ENCODE results near the gene SPIRE1.
"Not testable (repeated sequence)": the region's sequence is repeated elsewhere in the genome, so short reads cannot be mapped to it uniquely, and the experiment has no call there.

Gene SPIRE1

DNA sequence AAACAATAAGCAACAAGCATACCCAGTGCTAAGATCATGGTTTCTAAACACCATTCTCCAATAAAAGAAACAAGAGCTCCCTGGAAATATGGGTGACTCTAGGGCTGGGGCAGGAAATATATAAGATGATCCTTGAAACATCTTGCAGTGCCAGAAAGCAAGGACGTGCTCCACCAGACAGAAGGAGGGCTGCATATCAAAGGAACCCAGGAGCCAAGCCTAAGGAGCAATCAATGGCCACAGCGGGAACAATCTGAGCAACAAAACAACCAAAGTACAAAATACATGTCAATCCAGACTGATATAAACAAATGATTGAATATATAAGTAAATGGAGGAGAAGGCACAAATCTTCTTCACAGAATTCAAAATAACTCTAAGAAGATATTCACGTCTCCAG is 10.1 kb downstream of the SPIRE1 start:
- no peak for DNase-seq (ENCODE audit: low read depth in 2 of 3, low spot score in 2 of 3)

- no peak for DNase-seq (ENCODE audit: low read depth in 2 of 3, low spot score in 2 of 3)
These were observed 12.1 kb downstream of the SPIRE1 start for GRCh38 chr18:12645751-12646203.

DNA sequence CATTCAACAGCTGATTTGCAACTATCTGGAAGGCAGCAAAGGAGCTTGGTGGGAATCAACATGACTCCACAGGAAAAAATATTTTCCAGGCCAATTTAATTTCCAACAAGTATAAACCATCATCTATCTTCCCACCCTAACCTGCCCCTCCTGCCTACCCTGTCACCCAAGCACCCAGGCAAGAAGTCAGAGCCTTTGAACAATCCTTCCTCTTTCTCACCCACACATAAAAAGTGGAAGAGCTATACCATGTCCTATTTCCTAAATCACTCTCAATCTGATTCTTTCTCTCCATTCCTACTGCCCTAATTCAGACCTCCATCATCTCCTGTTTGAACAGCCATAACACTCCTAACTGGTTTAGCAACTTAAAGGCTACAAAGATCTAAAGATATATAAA is 12.7 kb downstream of the SPIRE1 start:
- no peak for DNase-seq (ENCODE audit: low read depth in 2 of 3, low spot score in 2 of 3)

DNA sequence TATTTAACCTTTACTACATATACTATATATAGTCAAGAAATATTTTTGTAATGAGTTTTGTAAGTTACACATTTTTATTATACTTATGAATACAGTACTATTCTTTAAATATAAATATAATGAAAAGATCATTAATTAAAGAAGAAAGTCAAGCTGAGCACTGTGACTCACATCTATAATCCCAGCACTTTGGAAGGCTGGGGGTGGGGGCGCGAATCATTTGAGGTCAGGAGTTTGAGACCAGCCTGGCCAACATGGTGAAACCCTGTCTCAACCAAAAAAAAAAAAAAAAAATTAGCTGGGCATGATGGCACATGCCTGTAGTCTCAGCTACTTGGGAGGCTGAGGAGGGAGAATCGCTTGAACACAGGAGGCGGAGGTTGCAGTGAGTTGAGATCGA is 14.2 kb downstream of the SPIRE1 start:
- DNase-seq (ENCODE audit: low read depth in 2 of 3, low spot score in 2 of 3), result not testable (repeated sequence)

DNA sequence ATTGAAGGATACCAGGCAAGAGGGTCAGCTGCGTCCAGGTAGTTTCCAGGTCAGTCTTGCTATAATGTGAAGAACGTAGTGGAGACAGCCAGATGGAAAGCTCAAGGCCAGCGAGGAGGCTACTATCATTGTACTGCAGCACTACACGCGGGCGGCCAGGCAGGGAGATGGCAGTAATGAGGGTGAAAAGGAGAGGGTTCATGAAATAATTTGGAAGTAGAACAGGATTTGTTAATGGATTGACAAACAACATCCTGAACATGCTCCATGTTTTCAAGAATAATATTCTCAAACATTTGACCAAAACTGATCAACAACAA is 17.1 kb downstream of the SPIRE1 start:
- no peak for DNase-seq (ENCODE audit: low read depth in 2 of 3, low spot score in 2 of 3)

DNA sequence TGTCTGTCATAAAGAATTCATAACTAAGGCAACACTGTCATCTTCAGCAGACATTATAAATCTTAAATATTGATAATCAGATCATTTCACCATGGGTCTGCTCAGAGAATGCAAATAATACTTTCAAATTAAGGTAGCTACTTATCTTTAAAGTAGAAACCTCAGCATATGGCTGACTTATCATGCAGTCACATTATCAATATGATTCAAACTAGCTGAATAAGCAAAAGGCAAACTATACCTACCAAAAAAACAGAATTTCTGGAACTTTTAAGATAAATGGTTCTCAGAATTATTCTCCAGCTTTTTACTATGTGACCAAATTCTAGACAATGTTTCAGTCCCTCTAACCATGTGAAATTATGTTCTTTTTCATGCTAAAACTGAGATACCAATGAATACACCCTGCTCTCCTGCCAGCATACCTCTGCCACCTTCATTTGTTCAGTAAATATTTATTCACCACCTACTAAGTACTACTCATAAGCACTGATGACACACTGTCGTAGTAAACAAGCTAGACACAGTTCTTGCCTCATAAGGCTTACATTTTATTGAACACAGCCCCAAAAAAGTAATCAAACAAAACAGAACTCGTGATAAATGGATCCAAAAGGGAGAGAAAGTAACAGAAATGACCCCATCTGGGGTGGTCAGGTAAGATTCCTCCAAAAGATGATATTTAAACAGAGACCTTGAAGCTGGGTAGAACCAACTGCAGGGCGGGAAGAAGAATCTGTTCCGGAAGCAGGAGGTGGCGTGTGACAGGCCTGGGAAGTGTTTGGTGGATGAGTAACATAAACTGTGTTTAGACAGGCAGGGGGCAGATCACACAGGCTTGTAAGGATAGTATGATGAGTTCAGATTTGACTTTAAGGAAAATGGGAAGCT is 17.7 kb downstream of the SPIRE1 start:
- no peak for DNase-seq (ENCODE audit: low read depth in 2 of 3, low spot score in 2 of 3)

- no peak for DNase-seq (ENCODE audit: low read depth in 2 of 3, low spot score in 2 of 3)
These were observed 19.2 kb downstream of the SPIRE1 start for GRCh38 chr18:12638644-12639124.

GRCh38 chr18:12637901-12638643 is 19.8 kb downstream of the SPIRE1 start:
- DNase-seq (ENCODE audit: low read depth in 2 of 3, low spot score in 2 of 3), result no peak

DNA sequence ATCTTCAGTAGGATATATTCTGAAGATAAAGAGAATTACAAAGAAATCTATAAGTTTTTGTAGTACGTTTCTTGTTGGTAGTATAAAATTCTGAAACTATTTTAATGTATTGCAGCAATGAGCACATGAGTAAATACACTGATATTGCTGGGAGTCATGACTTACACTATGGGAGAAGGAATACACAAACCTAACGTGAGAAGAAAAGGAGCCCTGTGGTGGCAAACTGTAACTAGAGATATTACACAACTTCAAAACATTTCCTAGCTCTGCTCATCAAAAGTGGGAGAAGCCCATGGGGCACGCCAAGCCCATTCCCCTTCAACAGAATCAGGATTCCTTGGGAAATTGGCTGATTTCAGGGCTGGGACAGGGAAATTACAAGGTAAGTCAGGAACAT is 20.5 kb downstream of the SPIRE1 start:
- DNase-seq (ENCODE audit: low read depth in 2 of 3, low spot score in 2 of 3), result no peak

DNA sequence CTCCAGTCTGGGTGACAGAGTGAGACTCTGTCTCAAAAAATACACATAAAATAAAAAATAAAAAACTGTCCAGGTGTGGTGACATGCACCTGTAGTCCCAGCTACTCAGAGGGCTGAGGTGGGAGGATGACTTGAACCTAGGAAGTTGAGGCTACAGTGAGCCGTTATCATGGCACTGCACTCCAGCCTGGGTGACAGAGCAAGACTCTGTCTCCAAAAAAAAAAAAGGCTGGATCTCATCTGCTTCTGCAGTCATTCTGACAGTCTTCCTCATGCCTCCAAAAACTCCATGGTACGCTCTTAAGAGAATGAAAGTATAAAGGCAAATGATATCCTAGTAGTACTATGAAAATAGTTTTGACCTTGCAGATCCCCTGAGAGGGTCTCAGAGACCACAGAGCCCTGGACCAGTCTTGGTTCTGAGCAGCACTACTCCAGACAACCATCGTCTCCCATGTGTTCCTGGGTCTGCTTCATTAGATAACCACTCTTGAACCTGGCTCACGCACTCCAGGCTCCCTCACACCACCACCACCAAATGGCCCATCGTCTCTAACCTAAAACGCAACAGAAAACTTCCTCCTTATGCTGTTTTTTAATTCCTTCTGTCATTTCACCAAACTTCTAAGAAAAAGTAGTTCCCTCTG is 26.0 kb downstream of the SPIRE1 start:
- DNase-seq (ENCODE audit: low read depth in 2 of 3, low spot score in 2 of 3), result no peak

- no peak for DNase-seq (ENCODE audit: low read depth in 2 of 3, low spot score in 2 of 3)
These were observed 27.8 kb downstream of the SPIRE1 start for GRCh38 chr18:12630136-12630535.

GRCh38 chr18:12628706-12629702 is 28.9 kb downstream of the SPIRE1 start:
- no peak for DNase-seq (ENCODE audit: low read depth in 2 of 3, low spot score in 2 of 3)

DNA sequence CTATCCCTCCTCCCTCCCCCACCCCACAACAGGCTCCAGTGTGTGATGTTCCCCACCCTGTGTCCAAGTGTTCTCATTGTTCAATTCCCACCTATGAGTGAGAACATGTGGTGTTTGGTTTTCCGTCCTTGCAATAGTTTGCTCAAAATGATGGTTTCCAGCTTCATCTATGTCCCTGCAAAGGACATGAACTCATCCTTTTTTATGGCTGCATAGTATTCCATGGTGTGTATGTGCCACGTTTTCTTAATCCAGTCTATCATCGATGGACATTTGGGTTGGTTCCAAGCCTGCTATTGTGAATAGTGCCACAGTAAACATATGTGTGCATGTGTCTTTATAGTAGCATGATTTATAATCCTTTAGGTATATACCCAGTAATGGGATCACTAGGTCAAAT is 30.7 kb downstream of the SPIRE1 start:
- not testable (repeated sequence) for DNase-seq (ENCODE audit: low read depth in 2 of 3, low spot score in 2 of 3)

DNA sequence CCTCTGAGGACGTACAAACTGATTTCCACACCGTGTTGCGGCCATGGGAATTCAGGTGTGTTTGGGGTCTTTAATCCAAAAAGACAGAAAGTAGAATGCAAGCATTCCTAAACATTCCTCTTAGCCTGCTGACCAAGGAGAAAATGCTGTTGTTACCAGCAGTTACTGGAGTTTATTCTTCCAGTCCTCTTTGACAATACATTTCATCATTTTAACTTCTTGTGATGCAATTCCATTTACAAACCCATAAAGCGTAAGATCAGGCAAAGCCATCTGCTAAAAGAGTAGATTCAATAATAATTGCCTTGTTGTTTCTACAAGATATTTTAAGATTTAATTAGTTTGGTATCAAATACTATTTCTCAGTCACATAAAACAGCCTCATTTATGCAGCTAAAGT is 32.7 kb downstream of the SPIRE1 start:
- DNase-seq (ENCODE audit: low read depth in 2 of 3, low spot score in 2 of 3), result no peak

- DNase-seq (ENCODE audit: low read depth in 2 of 3, low spot score in 2 of 3), result no peak
These were observed 36.1 kb downstream of the SPIRE1 start for GRCh38 chr18:12621742-12622306.

DNA sequence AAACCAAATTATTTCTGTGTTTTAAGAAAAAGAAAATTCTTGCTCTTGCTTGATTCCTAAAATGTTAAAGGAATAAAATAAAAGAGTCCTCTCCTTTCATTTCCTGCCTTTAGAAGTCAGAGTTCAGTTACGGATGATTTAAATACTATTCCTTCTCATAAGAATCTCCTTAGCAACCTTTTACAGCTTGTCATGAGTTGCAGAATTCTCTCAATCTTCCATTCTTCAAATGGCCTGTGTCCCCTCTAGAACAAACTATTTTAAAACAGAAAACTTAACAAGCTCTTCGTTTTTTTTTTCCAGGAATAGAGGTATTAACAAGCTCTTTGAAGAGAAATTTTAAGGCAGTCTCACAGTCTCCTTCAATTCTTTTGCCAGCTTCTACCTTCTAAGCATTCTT is 42.2 kb downstream of the SPIRE1 start:
- DNase-seq (ENCODE audit: low read depth in 2 of 3, low spot score in 2 of 3), result no peak

DNA sequence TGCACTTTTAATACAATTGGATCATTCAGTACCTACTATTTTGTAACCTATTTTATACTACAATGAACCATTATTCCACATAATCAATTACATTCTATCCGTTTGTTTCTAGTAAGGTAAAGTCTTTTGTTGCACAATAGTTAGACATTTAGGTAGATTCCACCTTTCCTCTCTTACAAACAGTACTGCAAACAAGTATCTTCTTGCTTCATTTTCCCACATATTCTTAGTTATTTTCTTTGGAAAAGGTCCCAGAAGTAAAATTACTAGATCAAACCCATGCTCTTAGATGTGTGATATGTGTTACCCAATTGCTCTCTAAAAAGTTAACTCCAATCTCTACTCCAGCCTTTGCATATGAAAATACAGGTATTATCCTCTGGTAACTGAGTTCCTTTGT is 49.6 kb downstream of the SPIRE1 start:
- DNase-seq (ENCODE audit: low read depth in 2 of 3, low spot score in 2 of 3), result no peak

- DNase-seq (ENCODE audit: low read depth in 2 of 3, low spot score in 2 of 3), result no peak
These were observed 51.2 kb downstream of the SPIRE1 start for GRCh38 chr18:12606592-12607315.

DNA sequence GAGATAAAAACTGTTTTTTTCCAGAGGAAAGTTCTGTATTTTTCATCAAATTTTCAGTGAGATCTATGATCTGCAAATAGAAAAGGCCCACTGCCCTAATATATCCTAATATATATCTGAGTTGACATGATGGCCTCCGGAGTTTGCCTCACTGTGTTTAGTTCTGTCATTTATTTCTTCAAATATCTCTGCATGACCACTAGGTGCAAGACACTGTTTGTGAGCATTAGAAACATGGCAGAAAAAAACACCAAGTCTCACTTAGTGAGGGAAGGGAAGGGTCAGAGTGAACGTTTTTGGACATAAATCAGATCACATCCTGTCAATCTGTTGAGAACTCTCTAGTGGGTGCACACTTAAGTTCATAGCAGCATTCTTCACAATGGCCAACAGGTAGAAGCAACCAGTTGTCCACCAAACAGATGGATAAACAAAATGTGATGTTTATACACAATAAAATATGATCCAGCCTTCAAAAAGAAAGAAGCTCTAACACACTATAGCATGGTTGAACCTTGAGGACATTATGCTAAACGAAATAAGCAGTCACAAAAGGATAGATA is 53.4 kb downstream of the SPIRE1 start:
- DNase-seq (ENCODE audit: low read depth in 2 of 3, low spot score in 2 of 3), result no peak

Measured in activated CD8-positive, alpha-beta memory T cell treated with anti-CD3 and anti-CD28 coated beads for 48 hours (primary cell).